Measurements from ENCODE around the gene PPP1R1C. TPM values are rescaled to one million over a fixed set of nuclear protein-coding genes. Genes with fewer than 3 reads are reported as not detected.

The PPP1R1C gene
- total RNA-seq, 6 experiments from 2014 or later: 0.31 to 0.48 (median 0.39) TPM; not detected in 2

GRCh38 chr2:181998041-181998835, 12.6 kb downstream of the PPP1R1C start:
- H3K9me3 Mint-ChIP-seq: no peaks in the 10 kb centered on the region
- no peak overlapping the region for H3K4me3 Mint-ChIP-seq
- no peaks in the 10 kb centered on the region for H3K27me3 Mint-ChIP-seq (ENCODE audit: insufficient read depth)
- no peak for TF ChIP-seq CTCF (IDR thresholded peaks at IDR 0.05)
- H3K27ac Mint-ChIP-seq: no peak overlapping the region
- no peak for DNase-seq
- H3K36me3 Mint-ChIP-seq (ENCODE audit: low read depth): no peaks in the 10 kb centered on the region
- peaks cover 9% of the 10 kb centered on the region; the same call in 1 of the 2 replicates for H3K4me1 Mint-ChIP-seq (ENCODE audit: low read depth)

GRCh38 chr2:181998891-181999654, 13.4 kb downstream of the PPP1R1C start:
- TF ChIP-seq CTCF (IDR thresholded peaks at IDR 0.05): no peak
- H3K27me3 Mint-ChIP-seq (ENCODE audit: insufficient read depth): no peaks in the 10 kb centered on the region
- H3K27ac Mint-ChIP-seq: no peak overlapping the region
- no peaks in the 10 kb centered on the region for H3K9me3 Mint-ChIP-seq
- H3K36me3 Mint-ChIP-seq (ENCODE audit: low read depth): no peaks in the 10 kb centered on the region
- no peak for DNase-seq
- H3K4me1 Mint-ChIP-seq (ENCODE audit: low read depth): peaks cover 9% of the 10 kb centered on the region; the same call in 1 of the 2 replicates
- no peak overlapping the region for H3K4me3 Mint-ChIP-seq

GRCh38 chr2:181999911-182000310, 14.3 kb downstream of the PPP1R1C start:
- Mint-ChIP-seq H3K4me1 (ENCODE audit: low read depth) (peaks cover 9% of the 10 kb centered on the region; the same call in 1 of the 2 replicates), H3K27ac (no peak overlapping the region), H3K9me3 (no peaks in the 10 kb centered on the region), H3K36me3 (ENCODE audit: low read depth) (no peaks in the 10 kb centered on the region), H3K27me3 (ENCODE audit: insufficient read depth) (no peaks in the 10 kb centered on the region; the same call in 1 of the 2 replicates), H3K4me3 (no peak overlapping the region)
- no peak for DNase-seq
- no peak for TF ChIP-seq CTCF (IDR thresholded peaks at IDR 0.05)

GRCh38 chr2:182004945-182005520, 19.4 kb downstream of the PPP1R1C start:
- Mint-ChIP-seq H3K4me1 (ENCODE audit: low read depth) (no peaks in the 10 kb centered on the region), H3K27ac (no peak overlapping the region), H3K36me3 (ENCODE audit: low read depth) (no peaks in the 10 kb centered on the region), H3K9me3 (no peaks in the 10 kb centered on the region), H3K27me3 (ENCODE audit: insufficient read depth) (no peaks in the 10 kb centered on the region; the same call in 1 of the 2 replicates), H3K4me3 (no peak overlapping the region)
- no peak for TF ChIP-seq CTCF (IDR thresholded peaks at IDR 0.05)
- no peak for DNase-seq

DNA sequence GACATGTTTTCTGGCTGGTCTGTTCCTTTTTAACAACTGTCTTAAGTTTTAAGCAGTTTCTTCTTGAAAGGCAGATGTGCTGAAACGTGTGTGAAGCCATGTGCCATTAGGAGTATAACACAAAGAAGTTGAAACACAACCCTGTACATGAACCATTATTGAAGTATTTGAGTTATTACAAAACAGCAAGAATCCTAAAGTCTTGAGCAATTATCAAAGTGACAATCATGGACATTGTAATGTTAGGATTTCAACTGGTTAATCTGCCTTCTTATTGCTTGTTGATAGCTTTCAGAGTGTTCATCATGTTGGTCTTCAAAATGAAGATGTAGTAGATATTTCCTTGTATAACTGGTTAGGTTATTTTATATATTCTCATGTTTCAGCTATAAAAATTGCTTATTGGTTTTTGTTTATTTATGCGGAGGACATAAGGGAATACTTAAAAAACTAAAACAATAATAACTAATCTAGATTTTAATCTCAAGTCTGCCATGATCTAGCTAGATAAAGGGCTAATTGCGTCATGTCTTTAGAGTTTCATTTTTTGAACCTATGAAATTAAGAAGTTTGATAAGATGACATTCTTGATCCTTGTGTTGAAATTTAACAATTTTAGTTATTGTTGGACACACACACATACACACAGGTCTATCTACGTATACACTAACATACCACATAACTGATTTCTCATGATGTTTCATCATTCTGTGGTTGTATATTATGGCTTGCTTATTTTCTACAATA, 21.1 kb downstream of the PPP1R1C start:
- TF ChIP-seq CTCF (IDR thresholded peaks at IDR 0.05): no peak
- Mint-ChIP-seq H3K27me3 (ENCODE audit: insufficient read depth) (no peaks in the 10 kb centered on the region; the same call in 1 of the 2 replicates), H3K4me1 (ENCODE audit: low read depth) (no peaks in the 10 kb centered on the region), H3K27ac (no peak overlapping the region), H3K9me3 (no peaks in the 10 kb centered on the region), H3K36me3 (ENCODE audit: low read depth) (no peaks in the 10 kb centered on the region), H3K4me3 (no peak overlapping the region)
- no peak for DNase-seq
